Islet precursor cell (in vitro differentiated cells): ENCODE data around the gene RBMS3.
"Not testable (repeated sequence)": the region's sequence is repeated elsewhere in the genome, so short reads cannot be mapped to it uniquely, and the experiment has no call there.

ENCODE experiments used
- DNase-seq: peaks from one replicate; pipeline ENCODE4 v3.0.0-alpha.2; 2018

The RBMS3 gene

DNA sequence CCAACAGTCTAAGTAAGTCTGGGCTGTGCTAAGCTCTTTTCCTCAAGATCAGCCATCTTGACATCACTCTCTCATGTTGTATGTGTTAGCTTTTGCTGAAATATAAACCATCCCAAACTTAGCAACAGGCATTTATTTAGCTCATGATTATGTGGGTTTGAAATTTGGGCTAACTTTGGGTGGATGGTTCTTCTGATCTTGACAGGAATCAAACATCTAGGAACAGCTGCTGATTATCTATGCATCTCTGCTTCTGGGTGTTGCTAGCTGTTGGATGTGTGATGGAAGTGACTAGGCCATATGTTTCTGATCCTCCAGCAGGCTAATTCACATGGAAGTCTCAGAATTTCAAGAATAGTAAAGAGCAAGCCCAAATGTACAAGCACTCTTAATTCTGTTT, 710.3 kb downstream of the RBMS3 start:
- no peak for DNase-seq

DNA sequence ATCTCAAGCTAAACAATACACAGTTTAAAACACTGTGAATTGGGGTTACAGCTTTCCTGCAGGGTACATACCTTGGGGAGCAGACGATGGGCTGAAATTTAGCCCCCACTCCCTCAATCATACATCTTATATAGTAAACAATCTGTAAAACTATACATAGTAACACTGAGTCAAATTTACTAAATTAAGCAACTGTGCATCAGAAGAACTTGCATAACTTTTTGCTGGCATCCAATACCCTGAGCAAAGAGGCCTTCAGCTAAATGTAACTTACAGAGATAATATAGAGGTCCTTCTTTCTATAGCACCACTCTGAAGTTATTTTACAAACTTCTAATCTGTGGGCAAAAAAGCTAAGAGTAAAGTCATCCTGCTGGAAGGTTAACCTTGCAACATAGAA, 721.9 kb downstream of the RBMS3 start:
- no peak for DNase-seq

DNA sequence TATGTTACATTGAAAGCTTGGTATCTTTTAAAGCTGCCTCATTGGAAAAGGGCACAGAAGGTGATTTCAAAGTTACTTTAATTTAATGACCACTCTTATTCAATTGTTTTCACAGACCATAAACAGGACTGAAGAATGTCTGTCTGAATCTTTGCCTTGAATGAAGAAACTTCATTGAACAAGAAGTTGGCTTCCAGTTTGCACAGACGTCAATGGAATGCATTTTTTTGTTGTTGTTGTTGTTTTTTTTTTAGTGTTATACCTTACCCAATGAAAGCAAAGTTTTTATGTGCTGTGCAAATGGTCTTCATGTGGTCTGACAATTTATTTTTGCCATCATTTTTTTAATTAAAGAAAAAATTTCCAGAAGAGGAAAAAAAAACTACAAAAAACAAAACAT, 722.9 kb downstream of the RBMS3 start:
- DNase-seq, result no peak

DNA sequence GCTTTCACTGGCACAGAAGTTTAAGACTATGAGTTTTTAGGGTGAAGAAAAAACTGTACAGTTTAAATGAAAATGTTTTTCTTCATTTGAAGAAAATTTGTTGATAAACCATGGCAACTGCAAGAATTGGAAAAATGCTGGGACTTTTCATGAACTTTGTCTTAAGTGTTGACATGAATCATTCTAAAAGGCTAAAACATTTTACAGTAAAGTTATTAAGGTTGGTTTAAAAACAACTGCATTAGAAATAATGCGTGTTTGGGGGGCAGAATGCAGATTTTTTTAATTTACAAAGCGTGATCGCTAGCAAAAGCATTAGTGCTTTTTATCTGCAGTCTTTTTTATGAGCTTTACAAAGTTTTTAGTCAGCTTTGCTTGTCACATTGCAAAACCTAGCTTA, 723.6 kb downstream of the RBMS3 start:
- DNase-seq, result no peak

DNA sequence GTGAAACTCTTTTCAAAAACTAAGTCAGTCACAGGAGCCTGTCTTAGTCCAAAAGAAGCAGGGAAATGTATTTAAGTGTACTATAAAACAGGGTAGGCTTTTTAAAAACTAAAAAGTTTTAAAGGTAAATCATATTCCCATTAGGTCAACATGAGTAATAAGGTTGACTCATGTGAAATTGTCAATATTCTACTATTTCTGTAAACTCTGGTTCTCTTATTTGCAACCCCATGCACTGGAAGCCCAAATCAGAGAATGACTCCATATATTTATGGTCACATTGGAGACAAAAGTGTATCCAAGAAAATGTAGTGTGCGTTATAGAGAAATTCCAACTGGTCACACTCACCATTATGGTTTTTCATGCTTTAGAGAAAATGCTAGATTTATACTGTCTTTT, 725.2 kb downstream of the RBMS3 start:
- no peak for DNase-seq

DNA sequence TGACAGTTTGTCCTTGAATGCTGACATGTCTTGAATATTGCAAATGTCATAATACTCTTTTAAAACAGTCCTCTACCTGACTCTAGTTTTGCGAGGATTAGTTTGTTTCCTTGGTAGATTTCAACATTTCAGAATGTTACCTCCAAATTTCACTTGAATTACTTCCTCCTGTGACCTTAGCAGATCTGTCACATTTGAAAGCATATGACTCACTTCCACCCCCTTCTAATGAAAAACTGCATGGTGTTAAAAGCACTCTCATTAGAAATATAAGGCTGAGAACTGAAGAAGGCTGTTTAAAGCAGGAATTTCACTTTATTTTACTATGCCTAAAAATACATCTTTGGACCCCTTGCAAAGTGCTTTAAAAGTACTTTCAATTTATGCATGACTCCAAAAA, 726.8 kb downstream of the RBMS3 start:
- no peak for DNase-seq

DNA sequence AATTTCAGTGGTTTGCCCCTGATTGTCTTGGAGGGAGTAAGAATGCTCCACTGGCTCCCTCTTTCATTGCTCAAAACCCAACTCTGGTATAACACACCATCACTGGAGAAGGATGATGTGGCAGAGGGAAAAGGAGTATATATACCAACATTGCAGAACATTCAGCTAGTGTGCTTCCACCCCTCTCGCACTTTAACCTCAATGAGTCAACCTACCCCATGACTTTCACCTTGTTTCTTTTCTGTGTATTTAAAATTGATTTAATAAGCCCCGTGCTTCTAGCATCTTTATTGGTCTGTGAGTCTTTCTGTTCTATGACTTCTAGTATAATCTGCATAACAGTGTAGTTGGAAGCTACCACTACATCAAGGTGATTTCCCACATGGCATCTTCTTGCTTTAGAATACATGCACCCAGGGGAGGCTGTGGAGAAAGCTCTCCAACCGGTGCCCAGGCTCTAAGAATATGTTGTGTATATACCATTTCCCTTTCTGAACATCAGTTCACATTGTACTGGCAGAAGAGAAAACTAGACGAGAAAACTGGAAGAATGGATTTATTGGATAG, 730.4 kb downstream of the RBMS3 start:
- no peak for DNase-seq

DNA sequence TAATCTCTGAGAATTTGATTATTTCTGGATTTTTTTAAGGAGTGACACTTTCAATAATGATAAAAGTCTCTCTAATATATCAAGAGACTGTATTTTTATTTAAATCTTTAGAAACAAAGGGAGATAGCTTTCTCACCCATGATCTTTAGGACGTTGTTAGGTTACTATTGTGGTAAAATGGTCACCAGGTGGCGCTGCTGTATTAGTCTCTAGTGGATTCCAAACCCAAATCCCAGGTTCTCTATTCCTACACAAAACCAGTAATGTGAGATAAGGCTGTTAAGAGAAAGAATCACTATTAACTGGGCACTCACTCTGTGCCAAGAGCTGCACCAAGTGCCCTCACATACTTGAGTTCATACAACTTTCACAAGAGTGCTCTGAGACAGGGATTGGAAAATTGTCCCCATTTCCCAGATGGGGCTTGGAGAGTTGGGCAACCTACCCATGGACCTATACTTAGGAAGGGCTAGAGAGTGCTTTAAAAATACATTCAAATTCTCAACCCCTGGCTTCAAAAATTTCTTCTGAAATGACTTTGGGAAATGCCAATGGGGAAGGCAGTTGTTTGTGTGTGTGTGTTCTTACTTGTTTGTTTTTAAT, 732.2 kb downstream of the RBMS3 start:
- DNase-seq, result peak; percentile 68

DNA sequence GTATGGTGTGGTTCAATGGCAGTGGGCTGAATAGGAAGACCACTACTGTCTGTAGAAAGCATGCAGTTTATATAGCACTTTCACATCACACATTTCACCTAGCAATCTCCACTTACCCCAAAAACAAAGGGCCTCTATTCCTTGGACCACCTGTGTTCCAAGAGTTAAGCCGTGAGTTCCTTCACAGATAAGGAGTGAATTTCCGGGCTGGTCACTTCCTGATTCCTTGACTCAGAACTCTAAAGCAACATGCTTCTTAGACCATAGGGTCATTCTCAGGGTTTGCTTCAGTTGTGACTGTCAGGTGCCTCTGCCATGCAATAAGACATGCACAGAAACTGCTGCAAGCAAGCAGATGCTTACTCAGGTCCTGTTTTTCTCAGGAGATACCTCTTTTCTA, 737.0 kb downstream of the RBMS3 start:
- DNase-seq, result no peak

DNA sequence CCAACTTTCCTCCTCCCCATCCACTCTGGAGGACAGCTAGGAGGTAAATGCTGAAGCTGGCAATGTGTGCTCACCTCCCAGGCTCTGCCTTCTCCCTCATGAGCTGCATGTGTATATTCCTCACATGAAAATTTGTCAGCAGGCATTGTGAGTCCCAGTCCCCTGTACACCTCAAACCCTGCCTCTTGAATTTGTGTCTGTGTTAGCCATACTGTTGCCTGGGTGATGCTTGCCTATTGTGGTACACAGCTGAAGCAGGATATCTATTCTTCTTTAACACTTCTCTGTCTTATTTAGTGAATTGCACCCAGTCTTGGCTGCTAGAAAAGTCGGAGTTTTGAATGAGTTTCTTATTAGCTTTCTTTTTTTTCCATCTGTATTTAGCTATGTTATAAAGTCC, 739.5 kb downstream of the RBMS3 start:
- no peak for DNase-seq

DNA sequence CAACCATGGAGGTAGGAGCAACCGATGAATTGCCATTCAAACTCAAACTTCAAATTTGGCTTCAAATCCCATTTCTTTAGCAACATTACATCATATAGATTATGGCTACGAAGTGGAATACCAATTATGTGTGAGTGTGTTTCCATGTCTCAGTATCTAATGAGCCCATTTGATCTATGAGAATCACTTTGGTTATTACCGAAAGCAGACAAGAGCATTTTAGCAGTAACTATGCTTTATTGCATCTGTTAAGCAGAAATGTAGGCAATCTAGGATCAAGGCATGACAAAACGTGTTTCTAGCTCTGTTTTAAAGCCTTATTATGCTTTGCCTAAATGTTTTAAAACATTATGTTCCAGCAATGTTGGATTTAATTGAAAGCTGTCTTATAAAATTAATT, 743.6 kb downstream of the RBMS3 start:
- DNase-seq, result no peak

DNA sequence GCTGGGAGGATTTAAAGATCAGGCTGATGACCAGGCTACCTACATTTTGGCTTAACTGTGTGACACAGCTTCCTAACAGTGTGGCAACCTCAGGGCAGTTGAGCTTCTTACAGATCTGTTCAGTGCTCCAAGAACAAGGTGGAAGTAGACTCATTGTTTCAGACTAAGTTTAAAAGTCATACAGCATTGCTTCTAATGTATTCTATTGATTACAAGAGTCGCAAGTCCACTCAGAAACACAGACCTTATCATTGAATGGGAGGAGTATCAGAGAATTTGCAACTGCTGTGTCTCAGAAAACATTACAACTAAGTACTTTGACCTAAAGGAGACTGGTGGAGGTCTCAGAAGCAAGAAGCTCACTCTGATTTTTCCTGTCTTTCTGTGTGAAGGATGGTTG, 746.0 kb downstream of the RBMS3 start:
- DNase-seq, result no peak

DNA sequence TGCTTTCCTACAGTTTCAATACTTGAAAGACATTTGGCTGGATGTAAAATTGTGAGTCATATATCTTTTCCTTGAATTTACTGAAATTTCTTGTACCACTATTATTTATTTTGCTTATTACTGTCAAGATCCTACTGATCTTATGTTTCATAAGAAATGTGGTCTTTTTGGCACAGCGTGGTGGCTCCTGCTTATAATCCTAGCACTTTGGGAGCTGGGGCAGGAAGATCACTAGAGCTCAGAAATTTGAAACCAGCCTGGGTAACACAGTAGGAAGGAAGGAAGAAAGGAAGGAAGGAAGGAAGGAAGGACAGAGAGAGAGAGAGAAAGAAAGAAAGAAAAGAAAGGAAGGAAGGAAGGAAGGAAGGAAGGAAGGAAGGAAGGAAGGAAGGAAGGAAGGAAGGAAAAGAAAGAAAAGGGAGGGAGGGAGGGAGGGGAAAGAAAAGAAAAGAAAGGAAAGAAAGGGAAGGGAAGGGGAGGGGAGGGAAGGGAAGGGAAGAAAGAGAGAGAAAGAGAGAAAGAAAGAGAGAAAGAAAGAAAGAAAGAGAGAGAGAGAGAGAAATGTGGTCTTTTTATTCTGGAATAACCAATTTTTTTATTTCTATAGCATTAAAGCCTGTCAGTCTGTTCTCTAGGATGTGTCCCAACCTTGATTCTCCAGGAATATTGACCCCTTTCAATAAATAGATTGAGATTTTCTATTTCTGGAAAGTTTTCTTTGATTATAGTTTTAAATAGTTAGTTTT, 753.5 kb downstream of the RBMS3 start:
- DNase-seq, result no peak

DNA sequence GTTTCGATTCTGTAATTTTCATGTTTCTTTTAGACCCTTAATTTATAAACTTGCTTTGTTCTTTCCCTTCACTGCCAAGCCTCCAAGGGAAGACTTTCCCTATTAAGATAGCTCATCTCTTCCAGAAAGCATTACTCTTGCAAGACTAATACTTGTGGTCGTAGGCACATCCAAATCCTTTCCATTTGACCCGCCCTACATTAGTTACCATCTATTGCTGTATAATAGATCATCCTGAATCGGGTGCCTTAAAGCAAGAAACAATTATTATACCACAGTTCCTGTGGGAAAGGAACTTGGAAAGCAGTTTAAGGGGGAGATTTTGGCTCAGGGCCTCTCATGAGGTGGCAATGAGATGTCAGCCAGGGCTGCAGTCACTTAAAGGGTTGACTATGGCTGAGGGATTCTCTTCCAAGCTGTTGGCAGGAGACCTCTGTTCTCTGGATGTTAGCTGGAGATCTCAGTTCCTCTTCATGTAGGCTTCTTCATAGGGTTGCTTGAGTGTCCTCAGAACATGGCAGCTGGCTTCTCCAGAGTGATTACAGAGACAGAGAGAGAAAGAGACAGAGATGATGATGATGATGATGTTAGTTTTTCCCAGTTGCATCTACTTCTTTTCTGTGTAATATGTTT, 755.2 kb downstream of the RBMS3 start:
- no peak for DNase-seq

DNA sequence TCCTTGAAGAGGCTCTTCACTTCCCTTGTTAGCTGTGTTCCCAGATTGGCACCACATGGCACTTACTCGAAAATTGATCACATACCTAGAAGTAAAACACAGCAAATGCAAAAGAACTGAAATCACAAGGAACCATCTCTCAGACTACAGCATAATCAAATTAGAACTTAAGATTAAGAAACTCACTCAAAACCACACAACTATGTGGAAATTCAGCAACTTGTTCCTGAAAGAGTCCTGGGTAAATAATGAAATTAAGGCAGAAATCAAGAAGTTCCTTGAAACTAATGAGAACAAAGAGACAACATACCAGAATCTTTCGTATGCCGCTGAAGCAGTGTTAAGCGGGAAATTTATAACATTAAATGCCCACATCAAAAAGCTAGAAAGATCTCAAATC, 759.3 kb downstream of the RBMS3 start:
- no peak for DNase-seq

DNA sequence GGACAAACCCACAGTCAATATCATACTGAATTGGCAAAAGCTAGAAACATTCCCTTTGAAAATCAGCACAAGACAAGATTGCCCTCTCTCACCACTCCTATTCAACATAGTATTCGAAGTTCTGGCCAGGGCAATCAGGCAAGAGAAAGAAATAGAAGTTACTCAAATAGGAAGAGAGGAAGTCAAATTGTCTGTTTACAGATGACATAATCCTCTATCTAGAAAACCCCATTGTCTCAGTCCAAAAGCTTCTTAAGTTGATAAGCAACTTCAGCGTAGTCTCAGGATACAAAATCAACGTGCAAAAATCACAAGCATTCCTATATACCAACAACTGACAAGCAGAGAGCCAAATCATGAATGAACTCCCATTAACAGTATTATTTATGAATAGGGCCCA, 760.6 kb downstream of the RBMS3 start:
- DNase-seq, result not testable (repeated sequence)

DNA sequence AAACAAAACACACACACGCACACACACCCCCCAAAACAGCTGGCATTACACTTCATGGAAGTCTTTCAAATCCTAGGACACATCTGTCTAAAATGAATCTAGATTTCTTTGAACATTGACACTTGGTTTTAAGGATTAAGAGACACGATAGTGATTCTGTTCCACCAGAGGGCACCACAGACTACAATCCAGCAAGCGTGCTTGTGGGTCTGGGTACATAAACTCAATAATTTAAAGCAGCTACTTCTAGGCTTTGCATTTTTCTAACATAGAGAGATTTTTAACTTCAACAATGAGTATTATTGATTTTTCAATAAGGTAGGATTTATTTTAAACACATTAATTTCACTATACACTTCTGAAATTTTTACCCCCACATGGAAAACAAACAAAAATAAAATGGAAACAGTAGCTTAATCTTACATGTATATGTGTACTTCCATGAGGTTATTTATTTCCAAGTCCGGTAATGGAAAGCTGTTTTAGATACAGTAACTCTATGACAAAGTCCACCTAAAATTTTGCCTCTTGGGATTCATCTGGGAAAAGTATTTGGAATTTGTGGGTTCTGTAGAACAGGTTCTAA, 761.5 kb downstream of the RBMS3 start:
- peak; percentile 58 for DNase-seq

DNA sequence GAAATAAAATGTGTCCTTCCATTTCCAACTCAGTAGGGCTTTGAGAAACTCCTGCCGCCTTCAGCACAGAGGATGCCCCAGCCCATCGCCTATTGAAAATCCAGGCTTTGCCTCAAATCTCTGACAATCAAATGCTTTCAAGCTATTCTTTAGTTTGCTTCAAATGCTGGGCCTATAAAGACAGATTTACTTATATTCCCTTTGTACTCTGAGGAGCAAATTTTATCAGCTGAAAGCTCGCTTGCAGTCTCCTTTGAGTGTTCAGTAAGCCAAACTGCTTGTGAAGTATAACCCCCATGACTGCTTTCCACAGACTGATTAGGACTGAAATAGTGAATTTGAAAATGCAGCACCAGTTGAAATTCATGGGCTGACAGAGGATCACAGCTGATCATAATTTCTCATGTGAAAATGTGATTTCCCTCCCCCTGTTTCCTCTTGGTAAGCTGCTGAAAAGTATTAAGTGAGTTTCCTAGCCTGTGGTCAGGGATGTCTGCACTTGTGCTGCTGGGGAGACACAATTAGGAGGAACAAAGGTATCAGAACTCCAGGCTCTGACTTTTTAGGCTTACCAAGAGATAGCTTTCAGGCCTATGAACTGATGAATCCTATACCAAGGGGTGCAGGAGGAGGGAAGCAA, 762.2 kb downstream of the RBMS3 start:
- DNase-seq, result no peak

DNA sequence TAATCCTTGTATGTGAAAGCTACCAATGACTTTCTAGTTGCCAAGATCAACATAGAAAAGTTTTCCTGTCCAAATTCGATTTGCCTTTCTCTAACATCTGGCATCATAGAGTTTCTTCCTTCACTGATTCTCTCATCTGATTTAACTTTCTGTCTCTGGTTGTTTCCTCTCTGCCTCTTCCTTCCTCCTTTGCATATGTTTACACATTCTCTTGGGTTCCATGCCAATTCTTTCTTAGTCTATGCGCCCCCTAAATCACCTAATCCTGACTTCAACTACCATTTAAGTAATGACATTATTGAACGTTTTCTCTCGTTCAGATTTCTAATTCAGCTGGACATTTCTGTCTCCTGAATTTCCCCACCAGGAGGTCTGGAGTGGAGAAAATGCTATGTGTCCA, 763.6 kb downstream of the RBMS3 start:
- DNase-seq, result no peak

DNA sequence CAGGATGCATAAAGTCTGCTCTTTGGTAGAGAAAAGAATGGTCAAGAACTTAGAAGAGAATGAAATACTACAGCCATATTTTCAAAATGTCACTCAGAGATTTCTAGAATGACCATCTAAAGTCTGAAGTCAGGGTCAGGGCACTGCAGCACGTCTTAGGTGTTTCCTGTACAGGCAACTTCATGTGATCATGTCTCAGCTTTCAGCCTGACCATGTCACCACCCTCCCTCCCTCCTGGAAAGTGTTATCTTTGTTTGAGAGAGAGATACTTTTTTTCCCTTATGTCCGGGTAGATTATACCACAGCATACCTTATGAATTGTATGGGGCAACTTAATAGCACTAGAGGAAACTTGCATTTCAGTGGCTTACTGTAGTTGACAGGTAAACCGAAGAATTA, 767.6 kb downstream of the RBMS3 start:
- DNase-seq, result no peak

DNA sequence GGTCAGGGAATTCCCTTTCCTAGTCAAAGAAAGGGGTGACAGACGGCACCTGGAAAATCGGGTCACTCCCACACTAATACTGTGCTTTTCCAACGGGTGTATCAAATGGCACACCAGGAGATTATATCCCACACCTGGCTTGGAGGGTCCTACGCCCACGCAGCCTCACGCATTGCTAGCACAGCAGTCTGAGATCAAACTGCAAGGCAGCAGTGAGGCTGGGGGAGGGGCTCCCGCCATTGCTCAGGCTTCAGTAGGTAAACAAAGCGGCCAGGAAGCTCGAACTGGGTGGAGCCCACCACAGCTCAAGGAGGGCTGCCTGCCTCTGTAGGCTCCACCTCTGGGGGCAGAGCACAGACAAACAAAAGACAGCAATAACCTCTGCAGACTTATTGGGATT, 769.2 kb downstream of the RBMS3 start:
- not testable (repeated sequence) for DNase-seq

DNA sequence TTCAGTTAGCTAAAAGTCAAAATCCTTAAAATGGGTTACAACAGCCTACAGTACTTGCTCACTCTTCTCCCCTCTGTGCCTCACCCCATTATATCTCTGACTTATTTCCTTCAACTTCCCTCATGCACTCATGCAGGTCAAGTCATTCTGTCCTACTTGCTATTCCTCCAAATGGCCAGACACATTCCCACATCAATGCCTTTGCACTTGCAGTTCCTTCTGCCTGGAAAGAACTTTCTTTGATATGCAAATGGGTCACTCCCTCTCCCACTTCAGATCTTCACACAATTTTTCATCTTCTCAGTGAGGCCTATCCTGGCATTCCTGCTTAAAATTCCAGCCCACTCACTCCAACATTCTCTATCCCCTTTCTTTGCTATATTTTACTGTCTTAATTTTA, 778.4 kb downstream of the RBMS3 start:
- DNase-seq, result peak; percentile 58
